ENCODE data around the gene RAI14.

DNA sequence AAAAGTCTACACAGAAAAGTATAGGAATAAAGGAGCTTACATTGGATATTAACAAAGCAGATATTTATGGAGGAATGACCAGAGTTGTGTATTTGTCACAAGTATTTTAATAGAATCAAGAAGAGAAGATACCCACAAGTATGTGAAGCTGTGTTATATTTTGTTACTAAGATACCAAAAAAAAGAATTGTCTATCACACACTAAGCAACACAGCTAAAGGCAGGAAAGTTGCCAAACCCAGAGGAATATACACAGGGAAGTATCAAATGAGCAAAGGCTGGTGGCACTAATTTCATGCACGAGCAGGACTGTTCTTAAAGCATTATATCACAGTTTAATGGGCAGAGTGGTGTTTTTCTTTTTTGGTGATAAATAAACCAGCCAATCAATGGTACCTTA, 30.9 kb upstream of the RAI14 start:
- TF ChIP-seq POLR2A (IDR thresholded peaks at IDR 0.05): no peak
- TF ChIP-seq, protein P1, sequence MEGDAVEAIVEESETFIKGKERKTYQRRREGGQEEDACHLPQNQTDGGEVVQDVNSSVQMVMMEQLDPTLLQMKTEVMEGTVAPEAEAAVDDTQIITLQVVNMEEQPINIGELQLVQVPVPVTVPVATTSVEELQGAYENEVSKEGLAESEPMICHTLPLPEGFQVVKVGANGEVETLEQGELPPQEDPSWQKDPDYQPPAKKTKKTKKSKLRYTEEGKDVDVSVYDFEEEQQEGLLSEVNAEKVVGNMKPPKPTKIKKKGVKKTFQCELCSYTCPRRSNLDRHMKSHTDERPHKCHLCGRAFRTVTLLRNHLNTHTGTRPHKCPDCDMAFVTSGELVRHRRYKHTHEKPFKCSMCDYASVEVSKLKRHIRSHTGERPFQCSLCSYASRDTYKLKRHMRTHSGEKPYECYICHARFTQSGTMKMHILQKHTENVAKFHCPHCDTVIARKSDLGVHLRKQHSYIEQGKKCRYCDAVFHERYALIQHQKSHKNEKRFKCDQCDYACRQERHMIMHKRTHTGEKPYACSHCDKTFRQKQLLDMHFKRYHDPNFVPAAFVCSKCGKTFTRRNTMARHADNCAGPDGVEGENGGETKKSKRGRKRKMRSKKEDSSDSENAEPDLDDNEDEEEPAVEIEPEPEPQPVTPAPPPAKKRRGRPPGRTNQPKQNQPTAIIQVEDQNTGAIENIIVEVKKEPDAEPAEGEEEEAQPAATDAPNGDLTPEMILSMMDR (IDR thresholded peaks at IDR 0.05): no peak
- TF ChIP-seq POLR2AphosphoS5 (IDR thresholded peaks at IDR 0.05): no peak
